Parathyroid adenoma (tissue), 2 donors: ENCODE data around the gene PLPP4.

Experiments used
- H2AFZ ChIP-seq: fragments of 300-600 bp; sonication (generic); one replicate; pipeline ENCODE4 v1.7.0; 2017; ENCODE audit warnings: antibody characterized with exemption, mild to moderate bottlenecking
- H3K27ac ChIP-seq: fragments of 300-600 bp; sonication (generic); one replicate; pipeline ENCODE4 v1.7.0; 2017
- H3K27me3 ChIP-seq: fragments of 300-600 bp; sonication (generic); one replicate; pipeline ENCODE4 v1.7.0; 2017; ENCODE audit warnings: low read length; ENCODE audit not compliant: control insufficient read depth, insufficient read depth
- H3K36me3 ChIP-seq: fragments of 300-600 bp; sonication (generic); one replicate; pipeline ENCODE4 v1.7.0; 2017; ENCODE audit warnings: low read length; ENCODE audit not compliant: control insufficient read depth, insufficient read depth
- H3K4me1 ChIP-seq: fragments of 300-600 bp; sonication (generic); one replicate; pipeline ENCODE4 v1.7.0; 2017; ENCODE audit warnings: control low read depth
- H3K4me2 ChIP-seq: fragments of 300-600 bp; sonication (generic); one replicate; pipeline ENCODE4 v1.7.0; 2017; ENCODE audit warnings: low read length
- H3K4me3 ChIP-seq: fragments of 300-600 bp; sonication (generic); one replicate; pipeline ENCODE4 v1.7.0; 2017; ENCODE audit warnings: low read depth, low read length
- H3K79me2 ChIP-seq: fragments of 300-600 bp; sonication (generic); one replicate; pipeline ENCODE4 v1.7.0; 2017; ENCODE audit warnings: control low read depth
- H3K9ac ChIP-seq: fragments of 300-600 bp; sonication (generic); one replicate; pipeline ENCODE4 v1.7.0; 2017; ENCODE audit warnings: mild to moderate bottlenecking
- H3K9me3 ChIP-seq: fragments of 300-600 bp; sonication (generic); one replicate; pipeline ENCODE4 v1.7.0; 2017; ENCODE audit warnings: low read length; ENCODE audit not compliant: control insufficient read depth
- CTCF ChIP-seq: fragments of 300-600 bp; sonication (generic); IDR thresholded peaks from one replicate; pipeline ENCODE4 v1.7.0; 2017; ENCODE audit warnings: antibody characterized with exemption, mild to moderate bottlenecking
- donor health status: primary hyperparathyroidism.

Gene PLPP4

DNA sequence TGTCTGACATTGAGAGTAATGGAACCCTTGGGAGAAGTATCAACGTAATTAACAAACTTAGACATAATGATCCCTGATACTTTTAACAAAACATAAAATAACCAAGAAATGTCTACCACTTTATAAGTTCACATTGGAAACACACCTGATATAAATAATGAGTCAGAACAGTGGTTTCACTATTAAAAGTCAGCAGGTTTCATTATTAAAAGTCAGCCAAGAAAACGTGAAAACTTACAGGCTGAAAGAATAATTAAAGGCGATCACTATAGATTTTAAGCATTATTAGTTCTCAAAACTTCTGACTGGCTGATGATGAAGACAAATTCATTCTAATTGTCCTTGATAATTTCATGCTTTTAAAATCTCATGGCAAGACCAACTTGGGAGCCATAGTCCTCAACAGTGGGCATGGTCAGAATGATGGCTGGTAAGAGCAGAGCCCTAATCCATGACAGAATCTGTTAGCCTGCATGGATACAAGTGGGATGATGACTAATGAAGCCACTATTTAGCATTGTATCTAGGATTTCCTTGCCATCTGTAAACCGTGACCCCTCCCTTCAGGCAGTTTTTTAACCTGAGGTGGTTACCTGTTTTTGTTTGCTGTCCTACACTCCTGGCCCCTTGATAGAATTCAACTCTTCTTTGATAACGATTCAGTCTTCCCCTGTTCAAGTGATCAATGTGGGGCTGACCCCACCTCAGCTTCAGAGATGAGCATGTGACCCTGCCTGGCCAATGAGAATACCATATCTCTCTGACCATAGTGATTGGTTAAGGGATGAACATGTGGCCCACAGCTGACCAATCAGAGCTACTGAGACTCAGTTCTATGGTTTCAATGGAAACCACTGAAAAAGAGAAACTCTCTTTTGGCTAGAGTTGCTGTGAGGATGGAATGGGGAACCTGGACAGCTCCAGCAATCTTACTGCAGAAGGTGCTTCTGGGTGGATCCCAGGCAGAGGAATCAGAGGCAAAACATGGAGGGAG, 151.0 kb downstream of the PLPP4 start:
- no peaks in the 10 kb centered on the region for H3K4me1 ChIP-seq
- H3K9ac ChIP-seq: no peak overlapping the region
- no peak overlapping the region for H3K4me2 ChIP-seq
- no peak overlapping the region for H3K27ac ChIP-seq
- TF ChIP-seq CTCF: no peak
- no peaks in the 10 kb centered on the region for H3K36me3 ChIP-seq
- no peaks in the 10 kb centered on the region for H3K9me3 ChIP-seq
- H3K27me3 ChIP-seq: no peaks in the 10 kb centered on the region
- no peak overlapping the region for H3K4me3 ChIP-seq
- H3K79me2 ChIP-seq: no peaks in the 10 kb centered on the region
- H2AFZ ChIP-seq: no peak overlapping the region

- no peak overlapping the region for H3K4me3 ChIP-seq
Measured at GRCh38 chr10:120609006-120609405, 152.0 kb downstream of the PLPP4 start.

DNA sequence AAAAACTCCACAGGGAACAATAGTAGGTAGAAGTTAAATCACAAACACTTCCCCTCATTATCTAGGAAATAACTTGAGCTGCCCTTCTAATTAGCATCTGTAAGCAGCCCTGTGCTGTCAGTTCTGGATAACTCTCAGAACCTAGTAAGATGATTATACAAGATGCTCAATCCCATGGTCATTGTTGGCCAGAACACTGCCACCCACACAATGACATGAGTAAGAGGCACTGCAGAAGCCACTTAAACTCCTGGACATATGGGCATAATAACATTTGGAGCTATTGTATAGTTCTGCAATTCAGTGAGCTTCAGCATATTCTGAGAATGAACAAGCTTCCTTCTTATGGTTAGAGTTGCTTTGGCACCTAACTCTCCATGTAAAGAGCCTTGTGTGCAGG, 153.8 kb downstream of the PLPP4 start:
- Histone ChIP-seq H3K4me3 (no peak overlapping the region), H3K27me3 (no peaks in the 10 kb centered on the region), H2AFZ (no peak overlapping the region), H3K4me1 (no peaks in the 10 kb centered on the region), H3K36me3 (no peaks in the 10 kb centered on the region), H3K4me2 (no peak overlapping the region), H3K9me3 (no peaks in the 10 kb centered on the region), H3K27ac (no peak overlapping the region), H3K79me2 (no peaks in the 10 kb centered on the region), H3K9ac (no peak overlapping the region)
- TF ChIP-seq CTCF: no peak

More at GRCh38 chr10:120609006-120609405, 152.0 kb downstream of the PLPP4 start:
- Histone ChIP-seq H3K27ac (no peak overlapping the region), H3K36me3 (no peaks in the 10 kb centered on the region), H3K27me3 (no peaks in the 10 kb centered on the region), H3K4me2 (no peak overlapping the region), H3K9me3 (no peaks in the 10 kb centered on the region), H3K9ac (no peak overlapping the region), H3K79me2 (no peaks in the 10 kb centered on the region), H3K4me1 (no peaks in the 10 kb centered on the region), H2AFZ (no peak overlapping the region)
- no peak for TF ChIP-seq CTCF

DNA sequence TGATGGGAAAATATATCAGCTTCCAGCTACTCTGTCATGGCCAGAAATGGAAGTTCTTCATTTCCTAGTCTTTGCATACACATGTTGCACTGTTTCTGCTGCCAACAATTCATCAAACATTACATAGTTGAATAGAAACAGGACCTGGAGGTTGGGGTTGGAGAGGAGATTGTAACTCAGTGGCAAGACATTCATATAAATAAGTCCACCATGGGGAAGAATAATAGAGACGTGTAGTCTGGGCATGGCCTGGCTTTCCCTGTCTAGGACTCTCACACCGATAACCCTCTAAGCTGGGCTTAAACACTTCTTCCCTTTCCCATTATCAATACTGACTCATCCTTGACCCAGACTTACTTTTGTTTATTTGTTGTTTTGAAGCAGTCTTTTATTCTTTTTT, 155.7 kb downstream of the PLPP4 start:
- Histone ChIP-seq H3K27me3 (no peaks in the 10 kb centered on the region), H3K4me3 (no peak overlapping the region), H3K9me3 (no peaks in the 10 kb centered on the region), H3K79me2 (no peaks in the 10 kb centered on the region), H3K27ac (no peak overlapping the region), H3K36me3 (no peaks in the 10 kb centered on the region), H3K9ac (no peak overlapping the region), H2AFZ (no peak overlapping the region), H3K4me2 (no peak overlapping the region), H3K4me1 (no peaks in the 10 kb centered on the region)
- TF ChIP-seq CTCF: no peak

DNA sequence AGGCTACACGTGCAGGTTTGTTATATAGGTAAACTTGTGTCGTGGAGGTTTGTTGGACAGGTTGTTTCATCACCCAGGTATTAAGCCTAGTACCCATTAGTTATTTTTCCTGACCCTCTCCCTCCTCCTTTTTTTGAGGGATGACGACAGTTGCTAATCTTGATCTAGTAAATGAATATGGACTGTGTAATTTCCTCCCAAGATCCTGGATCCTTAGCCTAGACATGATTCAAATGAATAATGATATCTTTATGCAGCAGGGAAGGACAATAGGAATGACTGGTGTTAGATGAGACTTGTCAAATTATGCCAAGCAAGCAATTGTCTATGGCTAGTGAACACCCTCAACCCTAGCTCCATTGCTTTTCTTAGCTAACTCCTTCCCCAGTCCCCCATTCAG, 156.2 kb downstream of the PLPP4 start:
- Histone ChIP-seq H3K36me3 (no peaks in the 10 kb centered on the region), H3K4me1 (no peaks in the 10 kb centered on the region), H3K9ac (no peak overlapping the region), H3K27ac (no peak overlapping the region), H3K9me3 (no peaks in the 10 kb centered on the region), H3K4me3 (no peak overlapping the region), H3K79me2 (no peaks in the 10 kb centered on the region), H2AFZ (no peak overlapping the region), H3K4me2 (no peak overlapping the region), H3K27me3 (no peaks in the 10 kb centered on the region)
- TF ChIP-seq CTCF: no peak
